NCI-H128 (cell line): ENCODE data around the gene PLCE1.
A peak's percentile ranks its signal among the peaks of the same experiment; 100 is the strongest.
"Not testable (repeated sequence)": the region's sequence is repeated elsewhere in the genome, so short reads cannot be mapped to it uniquely, and the experiment has no call there.

Source experiments
- DNase-seq: peaks from one replicate; lab custom pipeline; 2025; ENCODE audit not compliant: unreplicated experiment; lab: John Stamatoyannopoulos, UW

PLCE1 gene

DNA sequence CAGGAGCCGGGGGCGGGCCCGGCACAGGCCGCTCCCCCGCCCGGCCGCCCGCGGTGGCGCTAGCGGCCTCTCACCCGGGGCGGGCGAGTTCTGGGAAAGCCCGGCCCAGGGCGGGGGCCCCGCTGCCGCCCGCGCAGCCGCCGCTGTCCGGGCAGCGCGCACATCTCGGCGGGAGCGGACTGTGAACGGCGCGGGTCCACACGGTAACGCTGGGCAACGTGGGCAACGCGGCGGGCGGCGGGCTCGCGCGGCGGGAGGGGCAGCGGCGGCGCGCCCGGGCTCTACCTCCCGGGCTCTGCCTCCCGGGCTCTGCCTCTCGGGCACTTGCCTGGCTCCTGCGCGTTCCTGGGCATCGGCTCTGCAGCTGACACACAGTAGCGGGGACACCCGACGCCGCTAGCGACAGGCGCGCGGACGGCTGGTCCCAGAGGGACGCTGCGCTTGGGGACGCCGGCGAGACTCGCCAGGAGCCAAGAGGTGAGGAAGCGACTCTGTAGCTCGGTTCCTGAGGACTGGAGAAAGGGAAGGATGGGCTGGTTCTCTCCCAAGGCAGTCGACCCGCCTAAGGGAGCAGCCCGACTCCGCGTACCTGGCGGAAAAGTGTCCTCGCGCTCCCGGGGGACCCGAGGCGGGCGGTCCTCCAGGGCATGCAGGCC is at the start of gene PLCE1:
PLCE1 (plus strand) TSS at position 150 of the 656 bp plus-strand sequence. CDS start 37,116 bp downstream, outside the sequence.
- DNase-seq: peak; percentile 9

DNA sequence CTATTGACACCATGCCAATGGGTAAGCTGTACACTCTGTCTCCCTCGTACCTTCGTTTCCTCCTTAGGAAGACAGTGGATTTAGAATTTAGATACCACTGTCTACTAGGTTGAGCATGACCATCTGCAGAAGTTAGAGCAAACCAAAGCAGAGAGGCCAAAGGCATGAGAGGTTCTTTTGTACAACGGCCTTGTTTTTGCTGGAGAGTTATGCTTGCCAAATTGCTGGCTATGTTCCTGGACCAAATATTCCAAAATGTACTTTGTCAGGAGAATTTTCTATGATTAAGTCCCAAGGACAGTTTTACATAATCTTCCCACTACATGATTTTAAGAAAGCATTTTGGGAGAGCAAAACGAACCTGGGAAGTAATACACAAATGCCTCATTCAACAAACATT is 47.9 kb upstream of the PLCE1 start:
- no peak for DNase-seq

GRCh38 chr10:93947055-93947454 is 46.7 kb upstream of the PLCE1 start:
- DNase-seq: no peak

DNA sequence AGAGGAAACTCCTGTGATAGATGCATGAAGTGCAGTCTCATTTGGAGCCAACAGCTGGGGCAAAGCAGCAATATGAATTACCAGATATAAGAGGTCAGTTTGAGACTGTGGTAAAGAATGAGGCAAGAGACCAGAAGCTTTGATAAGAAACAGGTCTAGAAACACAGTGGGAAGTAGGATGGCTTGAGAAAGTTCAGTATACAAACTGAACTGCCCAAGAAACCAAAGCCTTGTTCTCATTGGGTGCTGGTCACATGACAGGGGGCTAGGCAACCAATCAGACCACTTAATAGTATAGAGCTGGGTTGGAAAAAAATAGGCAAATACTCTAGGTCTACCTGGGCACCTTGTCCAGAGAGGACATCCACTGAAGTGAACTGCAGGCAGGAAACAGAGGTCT is 46.2 kb upstream of the PLCE1 start:
- no peak for DNase-seq

GRCh38 chr10:93951905-93952304 is 41.8 kb upstream of the PLCE1 start:
- DNase-seq: no peak

GRCh38 chr10:93954299-93954698 is 39.4 kb upstream of the PLCE1 start:
- no peak for DNase-seq

GRCh38 chr10:93954726-93955363 is 38.9 kb upstream of the PLCE1 start:
- DNase-seq: no peak

DNA sequence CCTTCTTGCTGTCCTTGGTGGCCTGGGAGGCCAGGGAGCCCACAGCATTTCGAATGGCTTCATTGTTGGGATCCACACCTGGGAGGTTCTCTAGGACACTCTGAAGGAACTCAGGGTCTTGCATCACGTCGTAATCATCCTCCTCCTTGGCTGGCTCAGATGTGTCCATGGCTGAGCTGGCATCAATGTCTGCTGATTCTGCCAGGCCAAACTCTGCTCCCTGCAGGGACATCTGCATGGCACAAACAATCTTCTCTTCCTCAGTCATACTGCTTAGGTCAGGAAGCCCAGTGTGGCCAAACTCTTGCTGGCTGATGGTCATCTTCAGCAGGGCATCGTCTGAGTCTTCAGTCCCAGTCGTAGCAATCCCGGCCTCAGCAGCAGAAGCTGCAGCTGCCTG is 34.9 kb upstream of the PLCE1 start:
- DNase-seq: no peak

GRCh38 chr10:93960988-93961387 is 32.7 kb upstream of the PLCE1 start:
- DNase-seq: not testable (repeated sequence)

- DNase-seq: no peak
Measured at GRCh38 chr10:93962973-93963372, 30.8 kb upstream of the PLCE1 start.

DNA sequence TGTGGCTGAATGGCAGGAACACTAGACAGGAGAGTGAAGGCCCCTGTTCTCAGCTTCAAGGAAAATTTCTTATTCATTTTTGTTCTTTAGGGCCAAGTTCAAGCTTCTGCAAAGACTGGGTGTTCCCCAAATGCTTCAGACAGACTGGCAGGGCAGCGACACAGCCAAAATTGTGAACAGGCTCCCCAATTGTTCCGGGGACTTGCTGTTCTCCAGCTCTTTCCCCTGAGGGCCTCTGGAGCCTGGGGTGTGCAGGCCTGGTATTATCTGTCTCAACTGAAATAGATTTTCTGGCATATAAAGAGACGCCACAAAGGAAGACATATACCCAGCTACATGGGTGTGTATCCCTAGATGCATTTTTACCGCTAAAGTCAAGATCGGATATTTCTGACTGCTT is 30.3 kb upstream of the PLCE1 start:
- no peak for DNase-seq

- DNase-seq: no peak
Measured at GRCh38 chr10:93965911-93966310, 27.8 kb upstream of the PLCE1 start.

- no peak for DNase-seq
Measured at GRCh38 chr10:93967756-93968155, 26.0 kb upstream of the PLCE1 start.

DNA sequence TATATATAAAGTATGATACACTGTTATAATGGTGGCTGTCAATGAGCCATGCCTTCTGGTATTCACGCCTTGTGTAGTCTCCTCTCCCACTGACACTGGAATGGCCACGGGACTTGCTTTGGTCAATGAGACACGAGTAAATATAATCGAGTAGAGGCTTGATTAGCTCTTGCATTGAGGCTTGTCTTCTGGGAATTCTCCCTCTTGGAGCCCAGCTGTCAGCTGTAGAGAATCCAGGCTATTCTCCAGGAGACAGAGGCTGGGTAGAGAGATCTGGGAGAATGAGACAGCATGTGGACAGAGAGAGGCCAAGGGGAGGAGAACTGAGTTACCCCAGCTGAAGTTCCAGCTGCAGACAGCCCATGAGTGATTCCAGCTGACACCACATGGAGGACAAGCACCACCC is 25.2 kb upstream of the PLCE1 start:
- no peak for DNase-seq

DNA sequence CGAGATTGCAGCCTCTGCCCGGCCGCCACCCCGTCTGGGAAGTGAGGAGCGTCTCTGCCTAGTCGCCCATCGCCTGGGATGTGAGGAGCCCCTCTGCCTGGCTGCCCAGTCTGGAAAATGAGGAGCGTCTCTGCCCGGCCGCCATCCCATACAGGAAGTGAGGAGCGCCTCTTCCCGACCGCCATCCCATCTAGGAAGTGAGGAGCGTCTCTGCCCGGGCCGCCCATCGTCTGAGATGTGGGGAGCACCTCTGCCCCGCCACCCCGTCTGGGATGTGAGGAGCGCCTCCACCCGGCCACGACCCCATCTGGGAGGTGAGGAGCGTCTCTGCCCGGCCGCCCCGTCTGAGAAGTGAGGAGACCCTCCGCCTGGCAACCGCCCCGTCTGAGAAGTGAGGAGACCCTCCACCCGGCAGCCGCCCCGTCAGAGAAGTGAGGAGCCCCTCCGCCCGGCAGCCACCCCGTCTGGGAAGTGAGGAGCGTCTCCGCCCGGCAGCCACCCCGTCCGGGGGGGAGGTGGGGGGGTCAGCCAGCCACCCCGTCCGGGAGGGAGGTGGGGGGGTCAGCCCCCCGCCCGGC is 23.2 kb upstream of the PLCE1 start:
- not testable (repeated sequence) for DNase-seq

GRCh38 chr10:93973748-93974445 is 19.8 kb upstream of the PLCE1 start:
- DNase-seq: no peak

DNA sequence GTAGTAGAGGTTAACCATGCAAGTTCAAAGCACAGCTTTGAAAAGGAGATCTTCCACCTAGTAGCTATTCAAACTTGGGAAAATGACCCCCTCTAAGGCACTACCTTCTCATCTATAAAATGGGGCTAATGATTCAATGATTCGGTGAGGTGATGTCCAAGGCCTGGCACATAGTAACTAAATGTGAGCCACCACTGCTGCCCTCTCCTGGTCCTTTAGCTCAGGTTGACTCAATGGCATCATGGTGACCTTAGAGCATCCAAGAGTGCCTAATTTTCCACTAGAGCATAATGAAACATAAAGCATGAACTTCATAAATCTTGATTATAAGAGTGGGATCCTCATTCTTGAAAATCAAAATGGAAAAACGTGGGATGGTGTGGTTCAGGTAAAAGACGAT is 16.3 kb upstream of the PLCE1 start:
- no peak for DNase-seq

GRCh38 chr10:93980486-93980885 is 13.2 kb upstream of the PLCE1 start:
- no peak for DNase-seq

GRCh38 chr10:93991114-93991513 is 2.6 kb upstream of the PLCE1 start:
- no peak for DNase-seq

GRCh38 chr10:93991596-93992284 is 2.0 kb upstream of the PLCE1 start:
- no peak for DNase-seq

DNA sequence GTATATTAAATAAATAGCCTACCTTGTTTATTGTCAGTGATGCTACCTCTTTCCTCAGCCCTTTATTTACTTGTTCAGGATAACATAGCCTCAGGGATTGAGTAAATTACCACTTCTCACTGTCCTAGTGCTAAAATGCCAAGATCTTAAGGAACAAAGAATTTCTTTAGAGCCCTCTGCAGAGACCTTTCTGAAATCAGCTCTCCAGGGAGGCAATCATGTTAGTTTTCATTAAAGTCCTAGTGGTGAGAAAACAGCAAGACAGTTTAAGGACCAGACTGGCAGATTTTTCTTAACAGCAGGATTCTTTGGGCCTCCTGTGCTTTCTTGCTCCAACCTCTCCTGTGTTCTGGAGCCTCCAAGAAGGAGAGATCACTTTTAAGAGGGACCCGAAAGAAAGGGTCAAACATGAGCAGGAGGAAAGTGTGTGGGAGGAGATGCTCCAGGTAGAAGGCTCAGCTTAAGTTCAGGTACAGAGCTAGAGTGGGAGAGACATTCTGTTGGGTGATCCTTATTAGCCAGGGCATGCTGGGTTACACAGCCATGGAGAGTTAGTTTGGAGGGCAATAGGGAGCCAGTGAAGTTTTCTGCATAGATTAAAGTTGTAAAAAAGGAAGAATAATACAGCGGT is 1.2 kb upstream of the PLCE1 start:
- no peak for DNase-seq
